ENCODE measurements around the gene CNTNAP2.

DNA sequence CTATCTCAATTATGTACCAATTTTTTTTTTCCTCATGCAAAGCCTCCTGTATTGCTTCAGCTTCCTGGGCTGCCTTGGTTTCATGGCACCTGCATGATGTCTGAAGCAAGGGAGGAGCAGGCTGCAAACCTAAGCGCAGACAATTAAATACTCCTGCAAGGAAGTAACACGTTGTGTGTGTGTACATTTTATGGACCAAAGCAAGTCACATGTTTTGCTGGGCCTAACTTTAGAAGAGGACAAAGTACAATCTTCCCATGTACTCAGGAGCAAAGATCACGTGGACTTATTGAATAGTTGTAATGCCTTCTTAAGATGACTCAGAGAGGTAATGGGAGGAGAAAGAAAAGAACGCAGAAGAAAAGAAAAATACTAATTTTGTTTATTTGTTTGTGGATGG is 1530.0 kb downstream of the CNTNAP2 start:
- TF ChIP-seq, protein P1, sequence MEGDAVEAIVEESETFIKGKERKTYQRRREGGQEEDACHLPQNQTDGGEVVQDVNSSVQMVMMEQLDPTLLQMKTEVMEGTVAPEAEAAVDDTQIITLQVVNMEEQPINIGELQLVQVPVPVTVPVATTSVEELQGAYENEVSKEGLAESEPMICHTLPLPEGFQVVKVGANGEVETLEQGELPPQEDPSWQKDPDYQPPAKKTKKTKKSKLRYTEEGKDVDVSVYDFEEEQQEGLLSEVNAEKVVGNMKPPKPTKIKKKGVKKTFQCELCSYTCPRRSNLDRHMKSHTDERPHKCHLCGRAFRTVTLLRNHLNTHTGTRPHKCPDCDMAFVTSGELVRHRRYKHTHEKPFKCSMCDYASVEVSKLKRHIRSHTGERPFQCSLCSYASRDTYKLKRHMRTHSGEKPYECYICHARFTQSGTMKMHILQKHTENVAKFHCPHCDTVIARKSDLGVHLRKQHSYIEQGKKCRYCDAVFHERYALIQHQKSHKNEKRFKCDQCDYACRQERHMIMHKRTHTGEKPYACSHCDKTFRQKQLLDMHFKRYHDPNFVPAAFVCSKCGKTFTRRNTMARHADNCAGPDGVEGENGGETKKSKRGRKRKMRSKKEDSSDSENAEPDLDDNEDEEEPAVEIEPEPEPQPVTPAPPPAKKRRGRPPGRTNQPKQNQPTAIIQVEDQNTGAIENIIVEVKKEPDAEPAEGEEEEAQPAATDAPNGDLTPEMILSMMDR (IDR thresholded peaks at IDR 0.05) = no peak
- TF ChIP-seq POLR2A (IDR thresholded peaks at IDR 0.05) = no peak
